T-helper 9 cell (primary cell): ENCODE measurements around the gene IL4R.
"Not testable (repeated sequence)": the region's sequence is repeated elsewhere in the genome, so short reads cannot be mapped to it uniquely, and the experiment has no call there.

Experiments used
- DNase-seq: peaks from one replicate; pipeline ENCODE4 v3.0.0-alpha.2; 2020

Gene IL4R

GRCh38 chr16:27383556-27384243, 69.9 kb downstream of the IL4R start:
- DNase-seq, result no peak

GRCh38 chr16:27384425-27384824, 70.7 kb downstream of the IL4R start:
- no peak for DNase-seq

GRCh38 chr16:27385398-27385797, 71.6 kb downstream of the IL4R start:
- DNase-seq, result no peak

GRCh38 chr16:27386674-27387073, 72.9 kb downstream of the IL4R start:
- DNase-seq, result no peak

GRCh38 chr16:27387724-27388123, 74.0 kb downstream of the IL4R start:
- DNase-seq, result no peak

- no peak for DNase-seq
Observed at GRCh38 chr16:27389272-27389961, 75.6 kb downstream of the IL4R start.

- no peak for DNase-seq
Observed at GRCh38 chr16:27390151-27390550, 76.4 kb downstream of the IL4R start.

GRCh38 chr16:27392671-27393070, 78.9 kb downstream of the IL4R start:
- no peak for DNase-seq

GRCh38 chr16:27394516-27394915, 80.7 kb downstream of the IL4R start:
- DNase-seq, result no peak

- not testable (repeated sequence) for DNase-seq
Observed at GRCh38 chr16:27398341-27398893, 84.6 kb downstream of the IL4R start.

GRCh38 chr16:27398894-27399853, 85.4 kb downstream of the IL4R start:
- DNase-seq, result no peak

- no peak for DNase-seq
Observed at GRCh38 chr16:27399969-27400368, 86.2 kb downstream of the IL4R start.

- DNase-seq, result no peak
Observed at GRCh38 chr16:27400751-27401620, 87.2 kb downstream of the IL4R start.

- DNase-seq, result peak; percentile 81
Observed at GRCh38 chr16:27401768-27402568, 88.2 kb downstream of the IL4R start, which contains the start of gene IL21R. TSS of gene IL21R (plus strand) at chr16:27402174. CDS start at chr16:27430072, 27,898 bp downstream.

GRCh38 chr16:27402569-27402963, 88.8 kb downstream of the IL4R start:
- no peak for DNase-seq

GRCh38 chr16:27402964-27403600, 89.3 kb downstream of the IL4R start:
- DNase-seq, result no peak

GRCh38 chr16:27403601-27403992, 89.8 kb downstream of the IL4R start:
- DNase-seq, result no peak

GRCh38 chr16:27404163-27404823, 90.5 kb downstream of the IL4R start:
- no peak for DNase-seq

- peak; percentile 27 for DNase-seq
Observed at GRCh38 chr16:27405546-27406451, 92.0 kb downstream of the IL4R start.
